Astrocyte (in vitro differentiated cells and primary cell): ENCODE measurements around the gene GSKIP.

ENCODE experiments used
- EZH2 ChIP-seq: IDR thresholded peaks from 2 replicates; pipeline ENCODE4 v1.6.1; 2012; ENCODE audit warnings: mild to moderate bottlenecking, low read length, inconsistent platforms; ENCODE audit not compliant: insufficient read depth
- TF ChIP-seq, protein P1 (sequence below): IDR thresholded peaks from 2 replicates; pipeline ENCODE4 v1.5.1; 2011; ENCODE audit warnings: low read depth, mild to moderate bottlenecking, inconsistent platforms, low read length, moderate library complexity; ENCODE audit not compliant: insufficient read depth

DNA sequence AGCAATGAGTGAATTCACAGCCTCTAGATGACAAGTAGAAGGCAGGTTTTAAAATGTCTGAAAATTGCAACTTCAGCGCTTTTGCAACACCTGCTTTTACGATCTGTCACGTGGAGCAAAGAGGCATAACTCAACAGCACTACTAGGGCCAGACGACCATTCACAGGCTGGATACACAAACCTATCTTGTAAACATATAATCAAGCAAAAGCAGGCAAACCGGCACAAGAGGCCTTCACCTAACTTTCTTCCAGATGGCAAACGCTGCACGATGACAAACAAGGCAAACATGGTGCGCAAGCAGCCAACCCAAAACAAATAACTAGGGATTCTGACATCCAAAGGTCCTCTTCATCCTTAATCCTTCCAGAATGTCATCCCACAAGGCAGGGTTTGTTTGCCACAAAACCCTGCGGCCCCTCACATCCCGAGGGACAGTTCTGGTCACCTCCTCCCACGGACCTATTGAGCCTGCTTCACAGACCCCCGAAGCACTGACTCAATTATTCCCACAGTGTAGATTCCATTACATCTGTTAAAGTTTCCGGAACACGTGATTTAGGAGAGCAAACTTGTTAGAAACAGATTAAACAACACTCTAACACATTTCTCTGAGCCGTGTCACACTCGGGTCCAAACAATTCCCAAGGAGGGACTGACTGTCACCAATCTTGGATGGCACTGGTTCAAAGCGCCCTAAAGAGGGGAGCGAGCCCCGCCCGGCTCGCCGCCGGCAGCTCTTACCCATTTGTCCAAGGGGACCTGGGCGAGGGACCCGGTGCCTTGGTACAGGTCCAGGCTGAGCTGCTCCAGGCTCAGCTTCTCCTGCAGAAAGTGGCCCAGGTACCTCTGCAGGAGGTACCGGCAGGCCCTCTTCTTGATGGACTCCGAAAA, 1.0 kb upstream of the GSKIP start:
- TF ChIP-seq, protein P1, sequence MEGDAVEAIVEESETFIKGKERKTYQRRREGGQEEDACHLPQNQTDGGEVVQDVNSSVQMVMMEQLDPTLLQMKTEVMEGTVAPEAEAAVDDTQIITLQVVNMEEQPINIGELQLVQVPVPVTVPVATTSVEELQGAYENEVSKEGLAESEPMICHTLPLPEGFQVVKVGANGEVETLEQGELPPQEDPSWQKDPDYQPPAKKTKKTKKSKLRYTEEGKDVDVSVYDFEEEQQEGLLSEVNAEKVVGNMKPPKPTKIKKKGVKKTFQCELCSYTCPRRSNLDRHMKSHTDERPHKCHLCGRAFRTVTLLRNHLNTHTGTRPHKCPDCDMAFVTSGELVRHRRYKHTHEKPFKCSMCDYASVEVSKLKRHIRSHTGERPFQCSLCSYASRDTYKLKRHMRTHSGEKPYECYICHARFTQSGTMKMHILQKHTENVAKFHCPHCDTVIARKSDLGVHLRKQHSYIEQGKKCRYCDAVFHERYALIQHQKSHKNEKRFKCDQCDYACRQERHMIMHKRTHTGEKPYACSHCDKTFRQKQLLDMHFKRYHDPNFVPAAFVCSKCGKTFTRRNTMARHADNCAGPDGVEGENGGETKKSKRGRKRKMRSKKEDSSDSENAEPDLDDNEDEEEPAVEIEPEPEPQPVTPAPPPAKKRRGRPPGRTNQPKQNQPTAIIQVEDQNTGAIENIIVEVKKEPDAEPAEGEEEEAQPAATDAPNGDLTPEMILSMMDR, result no peak
- TF ChIP-seq EZH2, result no peak
